Measurements from ENCODE around the gene LRRC52.

The LRRC52 gene

GRCh38 chr1:165533254-165533653, 10.5 kb upstream of the LRRC52 start:
- in situ Hi-C loops (cut with HindIII; ENCODE audit: low sequenced_read_pairs): no loop called here
- DNase-seq (ENCODE audit: low read depth): no peak
- TF ChIP-seq CTCF (IDR thresholded peaks at IDR 0.05; ENCODE audit: low read depth, low read length, missing control alignments): no peak
- no peak overlapping the region for H3K4me3 ChIP-seq (ENCODE audit: low read depth, low read length)

- no peak for DNase-seq (ENCODE audit: low read depth)
- in situ Hi-C loops (cut with HindIII; ENCODE audit: low sequenced_read_pairs): no loop called here
- TF ChIP-seq CTCF (IDR thresholded peaks at IDR 0.05; ENCODE audit: low read depth, low read length, missing control alignments): no peak
- H3K4me3 ChIP-seq (ENCODE audit: low read depth, low read length): no peak overlapping the region
Measured at GRCh38 chr1:165536016-165536415, 7.8 kb upstream of the LRRC52 start.

- H3K4me3 ChIP-seq (ENCODE audit: low read depth, low read length): no peak overlapping the region
- DNase-seq (ENCODE audit: low read depth): no peak
- in situ Hi-C loops (cut with HindIII; ENCODE audit: low sequenced_read_pairs): no loop called here
- no peak for TF ChIP-seq CTCF (IDR thresholded peaks at IDR 0.05; ENCODE audit: low read depth, low read length, missing control alignments)
Measured at GRCh38 chr1:165537356-165538109, 6.3 kb upstream of the LRRC52 start.

GRCh38 chr1:165539306-165539705, 4.5 kb upstream of the LRRC52 start:
- no peak overlapping the region for H3K4me3 ChIP-seq (ENCODE audit: low read depth, low read length)
- DNase-seq (ENCODE audit: low read depth): no peak
- TF ChIP-seq CTCF (IDR thresholded peaks at IDR 0.05; ENCODE audit: low read depth, low read length, missing control alignments): no peak
- in situ Hi-C loops (cut with HindIII; ENCODE audit: low sequenced_read_pairs): no loop called here

GRCh38 chr1:165539908-165540307, 3.9 kb upstream of the LRRC52 start:
- DNase-seq (ENCODE audit: low read depth): no peak
- H3K4me3 ChIP-seq (ENCODE audit: low read depth, low read length): no peak overlapping the region
- no peak for TF ChIP-seq CTCF (IDR thresholded peaks at IDR 0.05; ENCODE audit: low read depth, low read length, missing control alignments)
- in situ Hi-C loops (cut with HindIII; ENCODE audit: low sequenced_read_pairs): no loop called here

- no peak for TF ChIP-seq CTCF (IDR thresholded peaks at IDR 0.05; ENCODE audit: low read depth, low read length, missing control alignments)
- in situ Hi-C loops (cut with HindIII; ENCODE audit: low sequenced_read_pairs): no loop called here
- no peak for DNase-seq (ENCODE audit: low read depth)
- H3K4me3 ChIP-seq (ENCODE audit: low read depth, low read length): no peak overlapping the region
Measured at GRCh38 chr1:165542015-165542631, 1.7 kb upstream of the LRRC52 start.

Measured in astrocyte of the cerebellum (primary cell).